ENCODE data around the gene CAMTA1. TPM values are rescaled to one million over a fixed set of nuclear protein-coding genes. Genes with fewer than 3 reads are reported as not detected.

Gene CAMTA1
- total RNA-seq, 1 experiment from 2014 or later, result 102 TPM

DNA sequence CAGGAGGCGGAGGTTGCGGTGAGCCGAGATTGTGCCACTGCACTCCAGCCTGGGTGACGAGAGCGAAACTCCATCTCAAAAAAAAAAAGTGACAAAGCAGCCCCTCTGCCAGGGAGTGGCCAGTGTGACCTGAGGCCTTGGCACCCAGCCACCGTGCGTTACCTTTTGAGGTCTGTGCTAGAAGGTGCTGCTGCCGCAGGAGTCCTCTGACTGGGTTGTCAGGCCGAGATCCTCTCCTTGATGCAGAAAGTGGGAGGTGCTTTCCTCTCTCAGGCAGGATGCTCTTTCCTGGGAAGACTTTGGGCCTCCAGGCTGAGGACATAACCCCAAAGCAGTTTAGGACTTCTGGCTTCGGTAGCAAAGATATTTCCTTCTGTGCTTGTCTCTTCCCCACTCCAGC, 705.3 kb downstream of the CAMTA1 start:
- in situ Hi-C loops (cut with HindIII; ENCODE audit: low pct_unique_long_range_greater_than_20kb, low sequenced_read_pairs), result no loop called here
- no peak for DNase-seq (ENCODE audit: low read depth)

DNA sequence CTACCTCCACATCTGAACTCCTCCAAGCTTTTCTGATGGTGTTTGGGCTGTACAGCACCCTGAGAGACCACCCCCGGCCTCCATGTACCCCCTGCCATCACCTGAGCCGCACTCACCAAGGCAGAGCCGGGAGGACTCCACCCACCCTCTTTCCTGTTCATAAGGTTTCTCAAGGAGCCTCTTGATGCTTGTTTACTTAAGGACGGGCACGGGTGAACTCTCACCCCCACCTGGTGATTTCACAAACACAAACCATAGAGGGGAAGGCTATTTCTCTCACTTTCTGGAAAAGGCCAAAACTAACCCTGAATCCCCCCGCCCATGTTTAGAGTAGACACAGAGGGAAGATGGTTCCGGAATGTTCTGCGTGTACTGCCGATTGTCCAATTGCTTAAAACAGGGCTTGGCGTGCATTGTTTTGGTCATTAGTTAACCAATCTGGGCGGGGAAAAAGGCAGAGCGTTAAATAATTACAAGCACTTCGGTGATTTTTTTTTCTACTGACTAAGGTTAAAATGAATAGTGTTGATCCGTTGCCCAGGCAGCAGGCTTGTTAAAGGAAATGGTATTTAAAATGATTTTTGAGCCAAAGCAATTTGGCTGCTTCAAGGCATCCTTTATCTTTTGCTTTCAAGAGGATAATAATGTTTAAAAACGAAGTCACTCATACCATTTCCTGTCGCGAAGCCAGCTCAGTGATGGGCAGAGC, 706.0 kb downstream of the CAMTA1 start:
- in situ Hi-C loops (cut with HindIII; ENCODE audit: low pct_unique_long_range_greater_than_20kb, low sequenced_read_pairs), result no loop called here
- DNase-seq (ENCODE audit: low read depth), result no peak

DNA sequence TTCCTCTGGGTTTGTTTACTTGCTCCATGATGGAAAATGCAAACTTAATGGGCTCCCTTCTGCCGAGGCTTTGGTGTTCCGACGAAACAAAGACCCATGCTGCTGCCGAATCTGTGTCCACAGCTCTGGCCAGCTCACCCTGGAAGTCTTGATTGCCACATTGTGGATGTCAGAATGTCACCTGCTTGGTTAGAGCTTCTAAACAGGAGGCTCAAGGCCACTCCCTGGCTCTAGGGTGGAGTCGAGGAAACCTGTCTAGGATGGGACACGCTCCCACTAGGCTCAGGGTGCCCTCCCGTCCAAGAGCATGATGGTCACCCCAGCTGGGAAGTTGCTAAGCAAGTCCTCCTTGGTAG, 706.5 kb downstream of the CAMTA1 start:
- no peak for DNase-seq (ENCODE audit: low read depth)
- in situ Hi-C loops (cut with HindIII; ENCODE audit: low pct_unique_long_range_greater_than_20kb, low sequenced_read_pairs), result no loop called here

DNA sequence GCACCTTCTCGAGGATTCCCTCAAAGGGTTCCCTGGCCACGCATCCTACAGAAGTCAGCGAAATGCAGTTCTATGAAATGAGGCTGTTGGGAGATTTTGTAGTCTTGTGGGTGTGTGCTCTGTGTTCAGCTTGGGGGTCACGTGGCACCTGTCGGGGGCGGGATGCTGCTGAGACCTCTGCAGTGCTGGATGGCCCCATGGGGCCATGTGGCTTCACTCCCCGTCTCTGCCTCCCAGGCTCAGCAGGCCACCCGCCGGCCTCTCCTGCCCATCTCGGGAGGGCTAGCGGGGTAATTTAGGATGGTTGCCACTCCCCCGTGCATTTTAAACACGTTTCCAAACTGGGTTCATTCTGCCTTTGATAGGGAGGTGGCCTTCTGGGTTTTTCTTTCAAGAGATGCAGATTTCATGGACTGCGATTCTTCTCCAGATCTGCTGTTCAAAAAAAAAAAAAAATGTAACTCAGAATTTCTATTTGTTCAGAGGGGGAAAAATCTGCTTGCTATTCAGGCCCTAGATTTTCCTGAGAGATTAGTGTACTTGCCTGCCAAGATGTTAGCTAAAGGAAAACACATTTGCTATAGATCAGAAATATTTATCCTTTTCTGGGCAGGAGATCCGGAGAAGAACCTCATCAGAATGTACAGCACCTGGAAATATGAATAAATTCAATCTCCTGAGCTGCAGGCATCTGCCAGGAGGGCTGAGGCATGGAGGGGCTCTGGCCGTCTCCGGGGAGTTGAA, 708.6 kb downstream of the CAMTA1 start:
- in situ Hi-C loops (cut with HindIII; ENCODE audit: low pct_unique_long_range_greater_than_20kb, low sequenced_read_pairs), result no loop called here
- no peak for DNase-seq (ENCODE audit: low read depth)

DNA sequence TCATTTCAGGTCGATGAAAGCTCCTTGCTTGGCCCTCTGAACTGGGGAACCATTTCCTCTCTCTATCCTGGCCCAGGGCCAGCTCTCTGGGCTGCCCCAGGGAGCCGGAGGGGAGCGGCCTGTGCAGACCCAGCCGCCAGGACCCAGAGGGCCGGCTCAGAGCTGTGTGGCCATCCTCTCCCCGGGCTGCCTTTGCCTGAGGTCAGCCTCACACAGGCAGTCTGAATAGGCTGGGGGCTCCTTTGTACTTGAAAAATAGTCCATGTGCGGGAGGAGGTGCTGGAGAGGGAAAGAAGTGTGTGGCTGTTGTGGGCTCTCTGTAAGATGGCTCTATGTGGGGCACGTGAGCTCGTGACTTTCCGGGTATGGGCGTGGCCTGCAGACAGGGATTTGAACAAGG, 710.7 kb downstream of the CAMTA1 start:
- in situ Hi-C loops (cut with HindIII; ENCODE audit: low pct_unique_long_range_greater_than_20kb, low sequenced_read_pairs), result no loop called here
- DNase-seq (ENCODE audit: low read depth), result no peak

DNA sequence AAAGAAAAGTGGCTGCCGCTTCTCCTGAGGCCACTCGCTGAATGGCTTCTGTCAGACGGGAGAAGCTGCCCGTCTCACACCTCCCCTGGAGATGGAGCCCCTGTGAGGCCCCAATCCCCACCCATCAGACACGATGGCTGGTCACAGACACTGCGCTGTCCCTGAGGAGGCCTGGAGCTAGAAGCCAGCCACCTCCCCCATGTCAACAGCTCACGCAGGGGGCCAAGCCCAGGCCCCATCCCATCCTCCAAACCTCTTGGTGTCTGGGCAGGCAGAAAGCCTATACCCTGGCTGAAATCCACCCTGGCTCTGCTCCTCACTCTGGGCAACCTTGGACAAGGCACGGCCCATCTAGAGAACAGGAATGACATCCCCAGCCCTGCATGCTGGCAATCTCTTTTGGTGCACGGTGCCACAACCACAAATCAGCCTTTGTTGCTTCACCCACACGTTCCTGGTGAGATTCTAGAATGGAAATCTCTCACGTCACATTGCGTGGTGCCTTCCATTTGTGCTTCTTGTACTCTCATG, 711.9 kb downstream of the CAMTA1 start:
- in situ Hi-C loops (cut with HindIII; ENCODE audit: low pct_unique_long_range_greater_than_20kb, low sequenced_read_pairs), result no loop called here
- no peak for DNase-seq (ENCODE audit: low read depth)

DNA sequence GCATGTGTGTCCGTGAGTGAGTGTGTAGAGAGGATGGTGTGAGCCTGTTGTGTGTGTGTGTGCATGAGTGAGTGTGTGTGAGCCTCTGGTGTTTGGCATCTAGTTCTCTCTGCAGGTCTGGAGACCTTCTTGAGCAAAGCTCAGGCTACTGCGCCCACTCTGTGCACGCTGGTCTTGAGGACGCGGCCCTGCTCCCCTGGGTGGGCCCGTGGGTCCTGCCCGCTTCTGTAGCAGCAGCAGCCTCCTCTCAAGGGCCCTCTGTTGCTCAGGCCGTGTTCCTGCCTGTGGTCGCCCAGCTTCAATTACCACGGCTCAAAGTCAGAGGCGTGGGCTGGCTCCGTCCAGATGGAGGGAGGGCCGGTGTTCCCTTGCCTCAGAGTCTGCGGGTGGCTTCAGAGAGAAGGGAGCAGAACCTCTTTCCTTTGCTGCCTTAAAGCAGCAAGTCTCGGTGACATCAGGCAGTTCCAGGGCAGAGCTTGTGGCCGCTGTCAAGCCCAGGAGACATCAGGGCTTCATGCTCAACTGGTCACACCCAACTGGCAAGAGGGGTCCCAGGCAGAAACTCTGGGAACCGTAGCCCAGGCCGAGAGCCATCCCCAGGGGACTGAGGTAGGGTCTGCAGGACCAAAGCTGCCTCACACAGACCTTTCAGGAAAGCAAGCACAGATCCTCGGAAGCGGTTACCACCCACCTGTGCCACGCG, 715.3 kb downstream of the CAMTA1 start:
- no peak for DNase-seq (ENCODE audit: low read depth)
- in situ Hi-C loops (cut with HindIII; ENCODE audit: low pct_unique_long_range_greater_than_20kb, low sequenced_read_pairs), result no loop called here

DNA sequence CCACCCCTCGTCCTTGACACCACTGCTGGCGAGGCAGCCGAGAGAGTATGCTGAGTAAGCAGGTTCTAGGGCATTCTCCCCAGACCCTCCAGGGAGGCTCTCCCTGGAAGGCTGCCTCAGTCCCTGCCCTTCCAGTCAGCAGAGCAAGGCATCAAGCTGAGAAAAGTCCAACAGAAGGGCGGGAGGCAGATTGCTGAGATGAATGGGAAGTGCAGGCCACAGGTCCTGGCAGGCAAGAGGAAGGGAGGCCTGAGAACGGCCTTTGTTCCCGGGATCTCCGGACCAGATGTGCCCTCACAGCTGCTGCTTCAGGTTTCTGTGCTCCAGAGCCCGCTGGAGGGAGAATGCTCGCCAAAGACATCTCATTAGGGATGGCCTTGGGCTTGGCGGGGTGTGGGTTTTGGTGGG, 715.8 kb downstream of the CAMTA1 start:
- in situ Hi-C loops (cut with HindIII; ENCODE audit: low pct_unique_long_range_greater_than_20kb, low sequenced_read_pairs), result no loop called here
- no peak for DNase-seq (ENCODE audit: low read depth)

DNA sequence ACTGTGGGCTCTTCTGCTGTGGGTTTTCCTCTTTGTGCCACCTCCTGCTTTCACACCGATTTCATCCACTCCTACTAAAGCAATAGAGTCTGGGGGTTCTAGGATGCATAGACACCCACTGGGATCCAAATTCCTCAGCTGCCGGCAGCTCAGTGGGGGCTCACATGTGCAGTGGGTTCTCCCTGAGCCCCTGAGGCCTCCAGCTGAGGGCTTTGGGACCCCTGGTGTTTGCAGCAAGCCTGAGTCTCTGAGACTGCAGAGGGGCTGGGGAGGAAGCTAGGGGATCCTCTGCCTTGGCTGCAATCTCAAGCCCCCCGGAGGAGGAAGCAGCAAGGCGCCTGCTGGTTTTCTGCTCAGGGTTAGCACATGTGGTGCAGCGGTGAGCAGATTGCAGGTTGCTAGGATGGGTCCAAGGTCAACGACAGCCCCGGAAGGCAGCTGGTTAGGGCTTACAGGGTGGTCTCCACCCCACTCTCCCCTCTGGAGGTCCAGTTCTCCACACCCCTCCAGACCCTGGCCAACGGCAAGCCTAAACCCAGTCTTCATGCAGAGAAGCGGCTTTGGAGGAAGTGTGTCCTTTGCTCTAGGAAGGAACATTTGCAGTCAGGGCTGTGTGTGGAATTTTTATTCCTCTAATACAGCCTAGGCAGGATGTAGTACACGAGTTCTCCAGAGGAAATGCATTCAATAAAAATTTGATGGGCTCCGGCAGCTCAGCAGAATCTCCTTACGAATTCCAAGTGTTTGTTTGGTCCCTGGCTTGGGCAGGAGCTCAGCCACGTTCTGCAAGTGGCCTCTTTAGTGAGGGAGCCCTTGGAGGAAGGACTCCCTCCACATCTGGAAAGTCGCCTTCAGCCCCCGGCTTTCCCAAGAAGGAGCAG, 716.7 kb downstream of the CAMTA1 start:
- in situ Hi-C loops (cut with HindIII; ENCODE audit: low pct_unique_long_range_greater_than_20kb, low sequenced_read_pairs), result no loop called here
- DNase-seq (ENCODE audit: low read depth), result no peak

DNA sequence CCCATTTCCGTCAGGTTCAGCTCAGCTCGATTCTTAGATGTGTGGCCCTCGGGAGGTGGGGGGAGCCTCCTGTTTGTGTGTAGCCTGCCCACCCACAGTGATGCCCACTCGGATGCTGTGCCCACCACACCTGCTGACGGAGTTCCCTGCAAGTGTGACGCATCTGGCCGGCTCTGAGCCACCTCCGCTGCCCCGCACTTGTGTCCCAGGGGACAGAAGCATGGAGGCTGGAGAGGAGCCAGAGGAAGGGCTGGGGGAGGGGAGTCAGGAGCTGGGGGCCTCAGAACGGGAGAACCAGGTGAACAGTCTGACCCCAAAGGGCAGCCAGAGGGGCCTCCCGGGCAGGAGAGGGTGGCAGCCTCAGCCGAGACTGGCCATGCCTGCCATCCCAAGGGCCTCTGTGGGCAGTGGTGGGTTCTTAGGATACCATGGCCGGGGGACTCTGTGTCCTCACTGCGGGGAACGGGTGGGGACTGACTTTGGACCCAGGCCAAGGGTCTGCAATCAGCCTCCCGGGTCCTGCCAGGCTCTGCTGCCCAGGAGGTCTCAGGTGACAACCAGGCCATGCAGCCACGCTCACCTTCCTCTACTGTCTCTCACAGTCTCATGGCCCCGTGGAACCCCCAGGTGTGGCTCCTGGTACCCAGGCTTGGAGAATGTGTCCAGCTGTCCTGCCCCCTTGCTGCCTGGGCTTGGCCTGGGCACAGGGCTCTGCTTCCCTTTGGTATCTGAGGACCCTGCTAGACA, 718.6 kb downstream of the CAMTA1 start:
- no peak for DNase-seq (ENCODE audit: low read depth)
- in situ Hi-C loops (cut with HindIII; ENCODE audit: low pct_unique_long_range_greater_than_20kb, low sequenced_read_pairs), result no loop called here

DNA sequence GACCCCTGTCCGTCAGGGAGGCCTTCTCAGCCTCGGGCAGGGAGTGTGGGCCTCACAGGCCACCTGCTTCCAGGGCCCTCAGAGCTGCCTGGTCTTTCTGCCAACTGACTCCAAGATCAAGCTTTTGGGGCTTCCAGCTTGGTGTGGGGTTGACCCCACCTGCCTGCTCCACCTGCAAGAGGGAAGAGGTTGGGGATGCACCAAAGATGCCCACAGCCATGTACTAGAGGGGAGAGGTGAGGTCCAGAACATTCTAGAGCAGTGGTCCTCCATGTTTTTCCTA, 719.1 kb downstream of the CAMTA1 start:
- in situ Hi-C loops (cut with HindIII; ENCODE audit: low pct_unique_long_range_greater_than_20kb, low sequenced_read_pairs), result no loop called here
- no peak for DNase-seq (ENCODE audit: low read depth)

DNA sequence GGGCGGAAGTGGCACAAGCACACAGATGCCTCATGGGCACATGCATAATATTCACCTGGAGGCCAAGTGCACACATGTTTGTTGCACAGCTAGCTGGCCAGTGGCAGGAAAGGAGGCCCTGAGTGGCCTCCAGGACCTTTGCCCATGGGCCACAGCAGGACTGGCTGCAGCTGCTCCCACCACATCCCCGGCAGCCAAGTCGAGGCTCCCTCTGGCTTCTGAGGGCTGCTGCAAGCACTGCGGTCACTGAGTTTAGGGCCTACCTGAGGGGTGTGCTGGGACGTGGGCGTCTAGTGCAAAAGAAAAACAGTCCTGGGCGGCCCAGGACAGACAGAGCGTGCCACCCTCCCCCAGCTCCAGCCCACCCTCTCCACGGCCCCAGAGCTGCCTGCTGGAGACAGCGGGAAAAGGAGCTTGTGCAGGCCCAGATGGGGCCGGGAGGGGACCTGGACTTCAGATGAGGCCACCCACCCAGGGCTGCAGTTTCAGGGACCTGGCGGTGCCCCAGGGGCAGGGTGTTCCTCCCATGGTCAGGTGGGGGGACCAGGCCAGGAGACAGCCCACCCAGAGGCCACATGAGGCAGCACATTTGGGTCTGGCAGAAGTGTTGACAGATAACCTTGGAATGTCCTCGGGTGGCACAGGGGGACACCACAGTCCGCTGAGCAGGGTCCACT, 720.0 kb downstream of the CAMTA1 start:
- DNase-seq (ENCODE audit: low read depth), result no peak
- in situ Hi-C loops (cut with HindIII; ENCODE audit: low pct_unique_long_range_greater_than_20kb, low sequenced_read_pairs), result no loop called here

DNA sequence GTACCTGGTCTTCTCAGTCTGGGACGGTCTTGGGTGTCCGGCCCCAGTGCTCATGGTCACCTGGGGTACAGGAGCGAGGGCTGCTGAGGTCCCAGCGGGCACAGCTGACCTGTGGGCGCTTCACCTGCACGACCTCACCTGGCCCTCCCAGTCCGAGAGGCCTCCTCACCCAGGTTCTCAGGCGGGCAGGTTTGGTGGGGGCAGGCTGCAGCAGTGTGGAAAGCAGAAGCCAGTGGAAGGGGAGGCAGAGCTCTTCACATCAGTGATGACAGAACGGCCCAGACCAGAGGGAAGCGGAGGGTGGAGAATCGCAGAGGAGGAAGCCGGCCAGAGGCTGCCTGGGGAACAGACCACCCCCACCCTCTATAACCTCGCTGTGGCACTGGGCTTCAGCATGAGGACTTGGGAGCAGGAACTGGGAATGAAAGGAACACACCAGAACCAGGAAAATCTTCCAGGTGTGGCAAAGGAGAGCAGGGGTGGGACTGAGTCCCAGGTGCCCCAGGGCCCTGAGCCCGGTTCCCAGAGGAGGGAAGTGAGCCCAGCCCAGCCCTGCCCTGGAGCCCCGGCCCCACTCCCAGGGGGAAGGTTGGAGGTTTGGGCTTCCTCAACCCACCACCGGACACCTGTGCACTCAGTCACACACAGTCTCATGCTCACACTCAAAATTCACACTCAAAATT, 720.7 kb downstream of the CAMTA1 start:
- no peak for DNase-seq (ENCODE audit: low read depth)
- in situ Hi-C loops (cut with HindIII; ENCODE audit: low pct_unique_long_range_greater_than_20kb, low sequenced_read_pairs), result no loop called here

DNA sequence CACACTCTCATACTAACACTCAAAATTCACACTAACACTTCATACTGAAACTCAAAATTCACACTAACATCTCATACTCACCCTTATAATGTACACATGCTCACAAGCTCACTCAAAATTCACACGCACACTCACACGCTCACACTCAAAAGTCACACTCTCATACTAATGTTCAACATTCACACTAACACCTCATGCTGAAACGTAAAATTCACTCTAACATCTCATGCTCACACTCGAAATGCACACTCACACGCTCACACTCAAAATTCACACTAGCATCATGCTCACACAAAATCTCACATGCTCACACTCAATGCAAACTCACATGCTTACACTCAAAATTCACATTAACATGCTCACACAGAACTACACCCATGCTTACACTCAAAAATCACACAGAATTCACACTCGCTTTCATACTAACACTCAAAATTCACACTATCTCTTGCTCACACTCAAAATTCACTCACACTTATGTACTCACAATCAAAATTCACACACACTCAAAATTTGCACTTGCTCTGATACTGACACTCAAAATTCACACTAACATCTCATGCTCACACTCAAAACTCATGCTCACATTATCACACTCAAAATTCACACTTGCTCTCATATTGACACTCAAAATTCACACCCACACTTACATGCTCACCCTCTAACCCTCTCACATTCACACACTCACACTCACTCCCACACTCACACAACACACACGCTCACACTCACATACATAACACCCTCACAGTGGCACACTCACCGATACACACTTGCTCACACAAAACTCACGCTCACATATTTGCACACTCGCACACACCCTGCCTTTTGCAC, 721.4 kb downstream of the CAMTA1 start:
- in situ Hi-C loops (cut with HindIII; ENCODE audit: low pct_unique_long_range_greater_than_20kb, low sequenced_read_pairs), result no loop called here
- no peak for DNase-seq (ENCODE audit: low read depth)

DNA sequence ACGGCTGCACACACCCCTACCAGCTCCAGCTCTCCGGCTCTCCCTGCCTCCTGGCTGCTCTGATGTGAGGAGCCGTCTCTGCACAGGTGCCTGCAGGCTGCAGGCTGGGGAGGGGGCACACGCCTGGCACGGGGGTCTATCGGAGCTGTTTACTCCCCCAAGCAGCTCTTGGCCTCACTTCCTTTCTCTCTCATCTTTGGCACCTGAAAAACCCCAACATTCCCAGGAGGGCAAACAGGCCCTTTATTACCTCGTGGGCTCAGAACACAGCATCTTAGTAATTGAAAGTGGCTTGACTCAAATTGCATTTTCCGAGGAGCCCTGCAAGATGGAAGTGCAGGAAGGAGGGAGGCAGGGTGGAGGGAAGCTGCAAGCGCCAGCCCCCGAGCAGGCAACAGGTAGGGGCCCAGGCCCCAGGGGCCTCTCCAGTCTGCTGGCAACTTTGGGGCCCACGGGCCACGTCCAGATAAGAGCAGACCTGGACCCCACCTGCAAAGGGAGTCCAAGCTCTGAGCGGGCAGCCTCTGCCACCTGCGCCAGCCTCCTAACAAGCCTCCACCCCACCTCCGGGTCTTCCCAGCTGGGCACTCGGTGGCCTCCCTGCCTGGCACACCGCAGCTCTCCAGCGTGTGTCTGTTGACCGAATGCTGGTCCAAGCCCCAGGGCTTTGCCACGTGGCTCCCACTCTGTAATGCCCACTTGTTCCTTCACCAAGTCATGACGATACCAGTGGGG, 722.2 kb downstream of the CAMTA1 start:
- in situ Hi-C loops (cut with HindIII; ENCODE audit: low pct_unique_long_range_greater_than_20kb, low sequenced_read_pairs), result no loop called here
- no peak for DNase-seq (ENCODE audit: low read depth)

Measured in Caki2 (cell line).